Measurements from ENCODE around the gene CTPS1. TPM values are rescaled to one million over a fixed set of nuclear protein-coding genes. Genes with fewer than 3 reads are reported as not detected.

Gene CTPS1
- total RNA-seq, 4 donors from 2014 or later = 30.9 to 70.1 (median 51.3) TPM

DNA sequence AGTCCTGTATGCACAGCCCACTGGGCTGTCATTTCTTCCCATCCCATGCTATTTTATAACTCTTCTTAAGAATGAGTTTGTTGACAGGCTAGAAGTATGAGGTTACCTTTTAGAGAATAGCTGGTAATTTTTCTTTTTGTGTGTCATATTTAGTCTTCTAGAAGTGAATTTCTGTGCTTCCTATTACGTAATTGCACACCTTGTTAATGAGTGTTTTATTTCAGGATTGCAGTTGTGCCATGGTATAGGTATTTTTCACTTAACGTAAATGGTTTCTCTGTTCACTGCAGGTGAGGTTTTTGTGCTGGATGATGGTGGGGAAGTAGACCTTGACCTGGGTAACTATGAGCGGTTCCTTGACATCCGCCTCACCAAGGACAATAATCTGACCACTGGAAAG lies 5.0 kb downstream of the CTPS1 start:
- Histone ChIP-seq H3K27ac (peak overlapping the region; percentile 97 to 98), H3K27me3 (no peaks in the 10 kb centered on the region), H3K4me3 (no peak overlapping the region), H3K9me3 (no peaks in the 10 kb centered on the region), H3K4me1 (peaks cover 0 to 13% of the 10 kb centered on the region in 2 donors), H3K36me3 (no peaks in the 10 kb centered on the region)
- no peak for TF ChIP-seq POLR2A (IDR thresholded peaks at IDR 0.05)
- TF ChIP-seq, protein P1, sequence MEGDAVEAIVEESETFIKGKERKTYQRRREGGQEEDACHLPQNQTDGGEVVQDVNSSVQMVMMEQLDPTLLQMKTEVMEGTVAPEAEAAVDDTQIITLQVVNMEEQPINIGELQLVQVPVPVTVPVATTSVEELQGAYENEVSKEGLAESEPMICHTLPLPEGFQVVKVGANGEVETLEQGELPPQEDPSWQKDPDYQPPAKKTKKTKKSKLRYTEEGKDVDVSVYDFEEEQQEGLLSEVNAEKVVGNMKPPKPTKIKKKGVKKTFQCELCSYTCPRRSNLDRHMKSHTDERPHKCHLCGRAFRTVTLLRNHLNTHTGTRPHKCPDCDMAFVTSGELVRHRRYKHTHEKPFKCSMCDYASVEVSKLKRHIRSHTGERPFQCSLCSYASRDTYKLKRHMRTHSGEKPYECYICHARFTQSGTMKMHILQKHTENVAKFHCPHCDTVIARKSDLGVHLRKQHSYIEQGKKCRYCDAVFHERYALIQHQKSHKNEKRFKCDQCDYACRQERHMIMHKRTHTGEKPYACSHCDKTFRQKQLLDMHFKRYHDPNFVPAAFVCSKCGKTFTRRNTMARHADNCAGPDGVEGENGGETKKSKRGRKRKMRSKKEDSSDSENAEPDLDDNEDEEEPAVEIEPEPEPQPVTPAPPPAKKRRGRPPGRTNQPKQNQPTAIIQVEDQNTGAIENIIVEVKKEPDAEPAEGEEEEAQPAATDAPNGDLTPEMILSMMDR (IDR thresholded peaks at IDR 0.05) = no peak
- intact Hi-C loops (cut with DNase I; ENCODE audit: low total_unique reads) = no loop called here
- no peak for DNase-seq

DNA sequence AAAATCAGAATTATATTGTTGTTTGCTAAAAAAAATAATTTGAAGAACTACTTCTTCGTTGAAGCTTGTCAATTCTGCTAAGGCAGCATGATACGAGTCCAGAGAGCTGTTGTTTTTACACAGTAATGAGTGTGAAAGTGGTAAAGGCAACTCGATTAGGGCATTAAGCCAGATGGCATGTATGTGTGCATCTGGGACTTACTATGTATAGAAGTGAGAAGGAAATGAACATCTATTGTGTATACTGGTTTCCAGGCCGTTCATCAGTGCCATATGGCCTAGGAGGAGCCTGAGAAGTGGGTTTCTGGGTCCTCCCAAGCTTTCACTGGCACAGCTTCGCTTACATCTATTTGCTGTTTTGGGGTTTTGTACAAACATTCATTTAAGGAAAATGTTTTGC lies 5.7 kb downstream of the CTPS1 start:
- H3K27me3 ChIP-seq = no peaks in the 10 kb centered on the region
- intact Hi-C loops (cut with DNase I; ENCODE audit: low total_unique reads) = no loop called here
- H3K4me1 ChIP-seq = peaks cover 0 to 13% of the 10 kb centered on the region in 2 donors
- no peak for DNase-seq
- no peaks in the 10 kb centered on the region for H3K9me3 ChIP-seq
- no peak overlapping the region for H3K4me3 ChIP-seq
- peak overlapping the region; percentile 97 to 98 for H3K27ac ChIP-seq
- H3K36me3 ChIP-seq = no peaks in the 10 kb centered on the region
- TF ChIP-seq POLR2A (IDR thresholded peaks at IDR 0.05) = no peak
- TF ChIP-seq, protein P1 (IDR thresholded peaks at IDR 0.05) = no peak

DNA sequence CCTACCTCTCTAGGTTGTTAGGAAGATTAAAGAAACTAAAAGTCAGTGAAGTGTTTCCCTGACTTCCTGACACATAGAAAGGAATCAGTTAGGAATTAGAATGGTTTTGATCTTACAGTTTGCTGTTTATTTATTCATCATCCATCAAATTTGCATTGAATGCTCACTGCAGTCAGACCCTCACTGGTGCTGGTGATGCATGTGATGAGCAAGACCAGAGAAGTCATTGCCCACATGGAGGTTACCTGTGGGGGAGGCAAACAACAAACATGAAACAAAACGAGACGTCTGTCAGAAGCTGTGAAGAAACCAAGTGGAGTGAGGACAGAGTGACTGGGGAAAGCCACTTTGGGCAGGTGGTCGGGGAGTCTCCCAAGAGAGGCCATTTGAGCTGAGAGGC lies 6.4 kb downstream of the CTPS1 start:
- H3K4me3 ChIP-seq = no peak overlapping the region
- intact Hi-C loops (cut with DNase I; ENCODE audit: low total_unique reads) = no loop called here
- TF ChIP-seq, protein P1 (IDR thresholded peaks at IDR 0.05) = no peak
- no peak for TF ChIP-seq POLR2A (IDR thresholded peaks at IDR 0.05)
- no peaks in the 10 kb centered on the region for H3K9me3 ChIP-seq
- H3K36me3 ChIP-seq = no peaks in the 10 kb centered on the region
- peaks cover 0 to 13% of the 10 kb centered on the region in 2 donors for H3K4me1 ChIP-seq
- DNase-seq = no peak
- H3K27ac ChIP-seq = peak overlapping the region; percentile 97 to 98
- H3K27me3 ChIP-seq = no peaks in the 10 kb centered on the region

DNA sequence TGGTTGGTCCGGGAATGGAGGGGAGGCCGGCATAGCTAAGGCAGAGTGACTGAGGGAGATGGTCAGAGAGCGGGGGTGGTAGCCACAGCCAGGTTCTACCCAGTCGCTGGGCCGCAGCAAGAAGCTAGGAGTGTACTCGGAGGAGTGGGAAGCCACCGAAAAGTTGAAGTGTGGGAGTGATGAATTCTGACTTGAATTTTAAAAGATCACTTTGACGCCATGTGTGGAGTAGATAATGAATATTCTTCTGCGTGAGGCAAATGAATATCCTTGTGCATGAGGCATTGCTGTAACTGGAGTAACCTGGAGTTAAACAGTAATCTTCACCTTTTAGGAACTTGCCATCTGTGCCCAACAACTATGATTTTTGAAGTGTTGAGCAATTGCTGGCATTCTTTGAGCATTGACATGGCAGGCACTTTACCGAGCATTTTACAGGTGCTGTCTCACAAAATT lies 6.9 kb downstream of the CTPS1 start:
- Histone ChIP-seq H3K27me3 (no peaks in the 10 kb centered on the region), H3K4me3 (no peak overlapping the region), H3K9me3 (no peaks in the 10 kb centered on the region), H3K4me1 (peaks cover 0 to 12% of the 10 kb centered on the region in 2 donors), H3K36me3 (no peaks in the 10 kb centered on the region), H3K27ac (peak overlapping the region; percentile 97 to 98)
- DNase-seq = peak in 1 of 2 donors; percentile 26
- TF ChIP-seq, protein P1 (IDR thresholded peaks at IDR 0.05) = no peak
- TF ChIP-seq POLR2A (IDR thresholded peaks at IDR 0.05) = no peak
- intact Hi-C loops (cut with DNase I; ENCODE audit: low total_unique reads) = no loop called here

DNA sequence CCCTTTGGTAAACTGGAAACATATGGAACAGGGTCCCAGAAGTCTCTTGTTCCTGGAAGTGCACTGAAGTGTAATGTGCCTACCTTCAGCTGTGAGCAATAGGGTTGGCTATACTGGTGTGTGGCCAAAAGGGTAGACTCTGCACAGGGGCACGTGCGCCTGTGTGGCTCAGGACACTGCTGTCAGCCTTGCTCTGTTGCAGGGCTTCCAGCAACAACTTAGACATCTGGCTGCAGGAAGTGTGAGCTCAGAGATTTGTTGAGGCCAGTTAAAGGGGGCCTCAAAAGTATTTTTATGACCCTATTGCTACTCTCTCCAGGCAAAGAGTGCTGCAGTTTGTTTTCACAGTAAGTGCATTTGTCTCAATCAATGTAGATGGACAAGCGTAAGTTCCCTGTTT lies 7.5 kb downstream of the CTPS1 start:
- TF ChIP-seq POLR2A (IDR thresholded peaks at IDR 0.05) = no peak
- TF ChIP-seq, protein P1 (IDR thresholded peaks at IDR 0.05) = no peak
- DNase-seq = no peak
- Histone ChIP-seq H3K4me1 (peaks cover 0 to 10% of the 10 kb centered on the region in 2 donors), H3K27me3 (no peaks in the 10 kb centered on the region), H3K27ac (peak overlapping the region; percentile 97 to 98), H3K4me3 (no peak overlapping the region), H3K9me3 (no peaks in the 10 kb centered on the region), H3K36me3 (no peaks in the 10 kb centered on the region)
- intact Hi-C loops (cut with DNase I; ENCODE audit: low total_unique reads) = no loop called here

Data from uterus (tissue), 4 donors.